Calu3 (cell line): ENCODE results near the gene PDCL3. TPM values are rescaled to one million over a fixed set of nuclear protein-coding genes. Genes with fewer than 3 reads are reported as not detected.

Experiments used
- BruUV-seq: library from RNA; stranded (reverse); fragments of 400-500 nt; replicated peaks from 2 replicates; lab custom pipeline; 2021; lab: Mats Ljungman, UMichigan
- CTCF ChIA-PET: fragments of 300-600 bp; sonication (Branson Sonifier 250); formaldehyde crosslinking; loops from one replicate; lab custom pipeline; 2022; ENCODE audit warnings: antibody characterized with exemption; lab: Charles Lee
- DNase-seq: peaks from one replicate; pipeline ENCODE4 v3.0.0; 2022
- H3K27ac Mint-ChIP-seq: one replicate; pipeline ENCODE4 v1.8.0; 2022; ENCODE audit warnings: mixed read lengths; ENCODE audit not compliant: unreplicated experiment
- H3K27me3 Mint-ChIP-seq: one replicate; pipeline ENCODE4 v1.8.0; 2022; ENCODE audit warnings: mixed read lengths; ENCODE audit not compliant: unreplicated experiment
- H3K36me3 Mint-ChIP-seq: one replicate; pipeline ENCODE4 v1.8.0; 2022; ENCODE audit warnings: mild to moderate bottlenecking, moderate library complexity, mixed read lengths; ENCODE audit not compliant: insufficient read depth, unreplicated experiment
- H3K4me1 Mint-ChIP-seq: one replicate; pipeline ENCODE4 v1.8.0; 2022; ENCODE audit warnings: mild to moderate bottlenecking, low read depth, mixed read lengths; ENCODE audit not compliant: unreplicated experiment
- H3K4me3 Mint-ChIP-seq: one replicate; pipeline ENCODE4 v1.8.0; 2022; ENCODE audit warnings: mild to moderate bottlenecking, low read depth, moderate library complexity, mixed read lengths; ENCODE audit not compliant: unreplicated experiment
- H3K9me3 Mint-ChIP-seq: one replicate; pipeline ENCODE4 v1.8.0; 2022; ENCODE audit warnings: low read depth, mixed read lengths; ENCODE audit not compliant: unreplicated experiment
- intact Hi-C: fragments of 100-400 bp; cut with micrococcal nuclease; formaldehyde crosslinking; loops from one replicate; pipeline ENCODE4 v1.10.0; 2022; ENCODE audit not compliant: unreplicated experiment
- total RNA-seq: library from RNA; stranded (reverse); gene quantifications from 2 replicates; pipeline ENCODE4 v1.2.3, GENCODE V29; 2022
- TF ChIP-seq, protein P1 (sequence below): fragments of 200-600 bp; IDR thresholded peaks from one replicate; pipeline ENCODE4 v1.8.0; 2022; ENCODE audit warnings: antibody characterized with exemption; ENCODE audit not compliant: unreplicated experiment

PDCL3 gene
- total RNA-seq, 1 experiment from 2014 or later, result 23.0 TPM

DNA sequence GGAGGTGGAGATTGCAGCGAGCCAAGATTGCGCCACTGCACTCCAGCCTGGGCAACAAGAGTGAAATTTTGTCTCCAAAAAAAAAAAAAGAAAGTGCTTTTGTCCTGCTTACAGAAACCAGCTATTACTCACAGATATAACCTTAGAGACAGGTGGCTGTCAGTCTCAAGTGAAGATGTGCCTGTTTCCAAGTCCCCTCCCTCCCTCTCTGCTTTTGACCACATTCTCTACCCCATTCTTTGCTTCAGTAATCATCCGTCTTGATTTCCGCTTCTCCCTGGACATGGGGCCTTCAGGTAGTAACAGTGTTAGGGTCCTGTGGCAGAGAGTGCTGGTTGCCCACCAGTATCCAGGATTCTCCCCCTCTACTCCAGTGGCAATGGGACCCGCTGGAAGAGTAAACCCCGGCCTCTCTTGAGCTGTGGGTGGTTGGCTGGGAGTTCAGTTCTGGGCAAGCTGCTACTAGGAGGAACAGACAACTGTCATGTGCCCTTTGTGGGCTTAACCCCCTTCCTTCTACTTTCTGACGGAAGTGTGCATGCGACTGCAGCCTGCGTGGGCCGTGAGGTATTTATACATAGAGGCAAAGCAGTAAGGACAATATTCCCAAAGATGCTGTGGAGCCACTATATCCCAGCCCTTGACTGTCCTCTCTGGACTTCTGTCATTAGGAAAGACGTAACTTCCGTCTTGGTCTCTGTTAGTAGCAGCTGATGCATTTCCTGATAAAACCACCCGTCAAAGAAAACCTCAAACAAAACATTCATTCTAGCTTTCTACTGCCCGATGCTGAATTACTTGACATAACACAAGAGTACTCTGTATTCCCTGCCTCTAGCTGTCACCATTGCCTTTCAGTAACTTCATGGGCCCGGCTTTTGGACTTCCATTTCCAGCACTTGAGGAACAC, 17.8 kb downstream of the PDCL3 start:
- no peak for DNase-seq
- CTCF ChIA-PET, result no interaction called here
- H3K9me3 Mint-ChIP-seq, result no peaks in the 10 kb centered on the region
- H3K4me3 Mint-ChIP-seq, result no peak overlapping the region
- no peaks in the 10 kb centered on the region for H3K4me1 Mint-ChIP-seq
- TF ChIP-seq, protein P1, sequence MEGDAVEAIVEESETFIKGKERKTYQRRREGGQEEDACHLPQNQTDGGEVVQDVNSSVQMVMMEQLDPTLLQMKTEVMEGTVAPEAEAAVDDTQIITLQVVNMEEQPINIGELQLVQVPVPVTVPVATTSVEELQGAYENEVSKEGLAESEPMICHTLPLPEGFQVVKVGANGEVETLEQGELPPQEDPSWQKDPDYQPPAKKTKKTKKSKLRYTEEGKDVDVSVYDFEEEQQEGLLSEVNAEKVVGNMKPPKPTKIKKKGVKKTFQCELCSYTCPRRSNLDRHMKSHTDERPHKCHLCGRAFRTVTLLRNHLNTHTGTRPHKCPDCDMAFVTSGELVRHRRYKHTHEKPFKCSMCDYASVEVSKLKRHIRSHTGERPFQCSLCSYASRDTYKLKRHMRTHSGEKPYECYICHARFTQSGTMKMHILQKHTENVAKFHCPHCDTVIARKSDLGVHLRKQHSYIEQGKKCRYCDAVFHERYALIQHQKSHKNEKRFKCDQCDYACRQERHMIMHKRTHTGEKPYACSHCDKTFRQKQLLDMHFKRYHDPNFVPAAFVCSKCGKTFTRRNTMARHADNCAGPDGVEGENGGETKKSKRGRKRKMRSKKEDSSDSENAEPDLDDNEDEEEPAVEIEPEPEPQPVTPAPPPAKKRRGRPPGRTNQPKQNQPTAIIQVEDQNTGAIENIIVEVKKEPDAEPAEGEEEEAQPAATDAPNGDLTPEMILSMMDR, result no peak
- H3K36me3 Mint-ChIP-seq, result no peaks in the 10 kb centered on the region
- intact Hi-C loops, result no loop called here
- H3K27ac Mint-ChIP-seq, result no peak overlapping the region
- no peaks in the 10 kb centered on the region for H3K27me3 Mint-ChIP-seq
- no TSS peak for BruUV-seq

- Mint-ChIP-seq H3K4me1 (no peaks in the 10 kb centered on the region), H3K9me3 (no peaks in the 10 kb centered on the region), H3K36me3 (no peaks in the 10 kb centered on the region), H3K27me3 (no peaks in the 10 kb centered on the region), H3K4me3 (no peak overlapping the region), H3K27ac (no peak overlapping the region)
- CTCF ChIA-PET, result no interaction called here
- DNase-seq, result no peak
- TF ChIP-seq, protein P1, result no peak
- no TSS peak for BruUV-seq
- intact Hi-C loops, result no loop called here
These were observed 18.5 kb downstream of the PDCL3 start for GRCh38 chr2:100581277-100581612.

DNA sequence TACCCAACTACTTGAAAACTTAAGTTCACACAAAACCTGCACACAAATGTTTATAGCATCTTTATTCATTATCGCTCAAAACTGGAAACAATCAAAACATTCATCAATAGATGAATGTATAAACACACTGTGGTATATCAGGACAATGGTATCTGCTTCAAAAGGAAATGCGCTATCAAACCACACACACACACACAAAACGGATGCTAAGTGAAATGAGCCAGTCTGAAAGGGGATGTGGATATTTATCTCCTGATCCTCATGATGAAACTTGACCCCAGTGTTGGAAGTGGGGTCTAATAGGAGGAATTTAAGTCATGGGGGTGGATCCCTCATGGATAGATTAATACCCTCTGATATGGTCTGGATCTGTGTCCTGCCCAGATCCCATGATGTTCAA, 22.0 kb downstream of the PDCL3 start:
- Mint-ChIP-seq H3K27ac (no peak overlapping the region), H3K4me1 (peaks cover 18% of the 10 kb centered on the region), H3K4me3 (no peak overlapping the region), H3K27me3 (no peaks in the 10 kb centered on the region), H3K36me3 (no peaks in the 10 kb centered on the region), H3K9me3 (no peaks in the 10 kb centered on the region)
- no TSS peak for BruUV-seq
- no peak for DNase-seq
- intact Hi-C loops, result no loop called here
- TF ChIP-seq, protein P1, result no peak
- CTCF ChIA-PET, result no interaction called here

GRCh38 chr2:100588071-100588786, 25.4 kb downstream of the PDCL3 start:
- BruUV-seq, result no TSS peak
- Mint-ChIP-seq H3K9me3 (no peaks in the 10 kb centered on the region), H3K4me1 (peaks cover 34% of the 10 kb centered on the region), H3K4me3 (no peak overlapping the region), H3K27me3 (no peaks in the 10 kb centered on the region), H3K36me3 (no peaks in the 10 kb centered on the region), H3K27ac (no peak overlapping the region)
- CTCF ChIA-PET, result interaction anchor here (0.7 to 1.0 kb wide), 3 partner anchors 20 to 653 kb away, joined by 4 to 10 read pairs (median 7); no protein-coding TSS in a partner anchor
- no peak for DNase-seq
- intact Hi-C loops, result no loop called here
- TF ChIP-seq, protein P1, result no peak
